GM21576 (cell line): ENCODE results near the gene POU6F1.
"Not testable (repeated sequence)": the region's sequence is repeated elsewhere in the genome, so short reads cannot be mapped to it uniquely, and the experiment has no call there.

Source experiments
- ATAC-seq: cut with Tn5 transposase; IDR thresholded peaks from one replicate; pipeline ENCODE4 v1.9.1; 2021; ENCODE audit warnings: mild to moderate bottlenecking, moderate library complexity; ENCODE audit not compliant: unreplicated experiment

Gene POU6F1, protein sequence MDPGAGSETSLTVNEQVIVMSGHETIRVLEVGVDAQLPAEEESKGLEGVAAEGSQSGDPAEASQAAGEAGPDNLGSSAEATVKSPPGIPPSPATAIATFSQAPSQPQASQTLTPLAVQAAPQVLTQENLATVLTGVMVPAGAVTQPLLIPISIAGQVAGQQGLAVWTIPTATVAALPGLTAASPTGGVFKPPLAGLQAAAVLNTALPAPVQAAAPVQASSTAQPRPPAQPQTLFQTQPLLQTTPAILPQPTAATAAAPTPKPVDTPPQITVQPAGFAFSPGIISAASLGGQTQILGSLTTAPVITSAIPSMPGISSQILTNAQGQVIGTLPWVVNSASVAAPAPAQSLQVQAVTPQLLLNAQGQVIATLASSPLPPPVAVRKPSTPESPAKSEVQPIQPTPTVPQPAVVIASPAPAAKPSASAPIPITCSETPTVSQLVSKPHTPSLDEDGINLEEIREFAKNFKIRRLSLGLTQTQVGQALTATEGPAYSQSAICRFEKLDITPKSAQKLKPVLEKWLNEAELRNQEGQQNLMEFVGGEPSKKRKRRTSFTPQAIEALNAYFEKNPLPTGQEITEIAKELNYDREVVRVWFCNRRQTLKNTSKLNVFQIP

DNA sequence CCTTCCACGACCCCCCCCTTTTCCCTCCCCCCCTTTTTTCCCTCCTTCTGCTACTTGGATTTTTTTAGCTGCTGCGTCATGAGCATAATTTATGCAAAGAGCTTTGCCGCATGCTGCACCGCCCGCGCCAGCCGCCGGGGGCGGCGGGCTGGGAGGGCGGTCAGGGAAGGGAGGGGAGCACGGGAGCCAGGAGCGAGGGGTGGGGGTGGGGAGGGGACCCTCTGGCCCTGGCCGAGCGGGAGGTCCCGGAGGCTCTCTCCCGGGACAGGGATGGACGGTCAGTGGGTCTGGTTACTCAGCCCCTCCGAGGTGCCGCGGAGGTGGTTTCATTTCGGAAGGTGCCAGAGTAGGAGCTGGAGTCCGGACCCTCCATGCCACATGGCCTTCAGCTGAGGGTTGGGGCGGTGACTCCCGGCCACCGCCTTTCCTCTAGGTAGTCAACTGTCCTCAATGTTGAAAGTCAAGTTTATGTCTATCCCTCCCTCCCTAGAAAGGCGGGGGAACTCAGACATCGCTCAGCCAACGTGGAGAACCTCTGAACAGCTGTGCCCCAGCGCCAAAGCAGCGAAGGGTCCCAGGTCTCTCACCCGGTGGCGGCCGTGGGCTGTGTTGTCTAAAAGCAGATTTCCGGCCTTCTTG is at the start of gene POU6F1:
TSS of gene POU6F1 (minus strand) at position 95 of the 639 bp plus-strand sequence. CDS start 11,226 bp downstream, outside the sequence.
- ATAC-seq, result peak; percentile 59

DNA sequence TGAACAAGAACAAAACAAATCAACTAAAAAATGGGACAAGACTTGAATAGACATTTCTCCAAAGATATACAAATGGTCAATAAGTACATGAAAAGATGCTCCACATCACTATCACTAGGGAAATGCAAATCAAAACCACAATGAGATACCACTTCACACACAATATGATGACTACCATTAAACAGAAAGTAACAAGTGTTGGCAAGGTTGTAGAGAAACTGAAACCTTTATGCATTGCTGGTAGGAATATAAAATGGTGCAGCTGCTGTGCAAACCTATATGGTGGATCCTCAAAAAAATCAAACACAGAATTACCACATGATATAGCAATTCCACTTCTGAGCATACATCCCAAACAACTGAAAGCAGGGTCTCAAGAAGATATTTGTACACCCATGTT is 47.2 kb upstream of the POU6F1 start:
- ATAC-seq, result no peak

DNA sequence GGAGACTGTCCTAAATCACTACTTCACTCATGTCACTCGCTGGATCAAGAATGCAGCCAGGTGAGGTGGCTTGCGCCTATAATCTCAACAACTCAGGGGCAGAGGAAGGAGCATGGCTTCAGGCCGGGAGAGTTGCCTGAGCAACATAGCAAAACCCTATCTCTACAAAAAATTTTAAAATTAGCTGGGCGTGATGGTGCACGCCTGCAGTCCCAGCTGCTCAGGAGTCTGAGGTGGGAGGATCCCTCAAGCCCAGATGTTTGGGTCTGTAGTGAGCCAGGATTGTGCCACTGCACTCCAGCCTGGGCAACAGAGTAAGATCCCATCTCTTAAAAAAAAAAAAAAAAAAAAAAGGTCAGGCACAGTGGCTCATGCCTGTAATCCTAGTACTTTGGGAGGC is 46.4 kb upstream of the POU6F1 start:
- ATAC-seq, result no peak

DNA sequence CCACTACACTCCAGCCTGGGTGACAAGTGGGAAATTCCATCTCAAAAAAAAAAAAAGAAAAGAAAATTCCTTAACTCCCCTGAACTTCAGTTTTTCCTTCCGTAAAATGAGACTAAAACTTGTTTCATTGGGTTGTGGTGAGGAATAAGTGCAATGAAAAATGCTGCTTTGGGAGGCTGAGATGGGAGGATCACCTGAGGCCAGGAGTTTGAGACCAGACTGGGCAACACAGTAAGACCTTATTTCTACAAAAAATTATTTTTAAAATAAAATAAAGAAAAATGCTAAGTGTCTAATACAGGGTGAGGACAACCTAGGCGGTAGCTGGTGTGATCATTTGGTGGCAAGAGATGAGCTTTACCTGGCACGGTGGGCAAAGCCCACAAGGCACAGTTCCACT is 45.5 kb upstream of the POU6F1 start:
- ATAC-seq, result no peak

DNA sequence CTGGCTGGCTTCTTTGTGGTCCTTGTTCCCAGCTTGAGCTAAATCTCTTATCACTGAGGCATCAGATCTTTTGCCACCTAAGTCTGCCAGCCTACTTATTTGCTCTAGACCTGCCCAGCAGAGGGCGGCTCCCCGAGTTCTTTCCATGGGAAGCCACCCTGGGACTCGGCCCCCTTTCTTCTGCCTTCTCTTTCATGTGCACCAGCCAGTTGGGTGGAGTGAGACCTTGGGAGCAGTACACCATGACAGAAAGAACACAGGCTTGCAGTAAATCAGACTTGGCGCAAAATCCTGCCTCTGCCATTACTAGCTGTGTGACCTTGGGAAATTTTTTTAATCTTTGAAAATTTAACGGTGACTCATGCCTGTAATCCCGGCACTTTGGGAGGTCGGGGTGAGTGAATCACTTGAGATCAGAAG is 44.9 kb upstream of the POU6F1 start:
- no peak for ATAC-seq

DNA sequence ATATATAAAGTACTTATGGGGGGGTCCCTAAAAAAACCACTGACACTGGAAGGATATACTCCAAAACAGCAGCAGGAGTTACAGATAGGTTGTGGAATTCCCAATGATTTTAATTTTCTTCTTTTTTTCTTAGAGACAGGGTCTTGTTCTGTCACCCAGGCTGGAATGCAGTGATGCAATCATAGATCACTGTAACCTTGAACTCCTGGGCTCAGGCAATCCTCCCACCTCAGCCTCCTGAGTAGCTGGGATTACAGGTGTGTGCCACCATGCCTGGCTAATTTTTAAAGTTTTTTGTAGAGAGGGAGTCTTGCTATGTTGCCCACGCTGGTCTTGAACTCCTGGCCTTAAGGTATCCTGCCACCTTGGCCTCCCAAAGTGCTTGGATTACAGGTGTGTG is 41.7 kb upstream of the POU6F1 start:
- not testable (repeated sequence) for ATAC-seq

DNA sequence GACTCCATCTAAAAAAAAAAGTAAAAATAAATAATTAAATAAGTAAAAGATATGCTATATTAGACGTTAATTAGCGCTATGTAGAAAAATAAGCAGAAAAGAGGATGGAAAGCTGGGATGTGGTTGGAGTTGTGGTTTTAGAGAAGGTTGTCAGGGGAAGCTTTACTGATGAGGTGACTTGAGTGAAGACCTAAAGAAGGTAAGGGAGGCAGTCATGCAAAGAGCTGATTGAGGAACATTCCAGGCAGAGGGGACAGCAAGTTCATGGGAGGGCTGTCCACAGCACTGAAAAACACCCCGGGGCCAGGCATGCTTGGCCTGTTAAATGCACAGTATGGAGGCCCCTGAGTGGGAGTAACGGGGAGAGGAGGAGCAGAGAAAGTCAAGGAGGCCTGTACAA is 36.7 kb upstream of the POU6F1 start:
- ATAC-seq, result no peak

DNA sequence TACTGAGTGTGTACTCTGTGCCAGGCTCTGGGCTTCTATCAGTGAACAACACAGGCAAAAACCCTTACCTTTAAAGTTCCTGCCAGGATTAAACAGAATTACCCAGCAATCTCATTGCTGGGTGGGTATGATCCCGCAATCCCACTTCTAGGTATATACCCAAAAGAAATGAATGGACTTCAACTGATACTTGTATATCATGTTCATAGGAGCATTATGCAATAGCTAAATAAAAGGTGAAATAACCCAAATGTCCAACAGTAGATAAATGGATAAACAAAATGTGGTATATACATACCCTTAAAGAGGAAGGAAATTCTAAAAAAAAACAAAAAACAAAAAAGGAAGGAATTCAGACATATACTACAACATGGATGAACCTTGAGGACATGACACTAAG is 35.4 kb upstream of the POU6F1 start:
- ATAC-seq, result no peak

DNA sequence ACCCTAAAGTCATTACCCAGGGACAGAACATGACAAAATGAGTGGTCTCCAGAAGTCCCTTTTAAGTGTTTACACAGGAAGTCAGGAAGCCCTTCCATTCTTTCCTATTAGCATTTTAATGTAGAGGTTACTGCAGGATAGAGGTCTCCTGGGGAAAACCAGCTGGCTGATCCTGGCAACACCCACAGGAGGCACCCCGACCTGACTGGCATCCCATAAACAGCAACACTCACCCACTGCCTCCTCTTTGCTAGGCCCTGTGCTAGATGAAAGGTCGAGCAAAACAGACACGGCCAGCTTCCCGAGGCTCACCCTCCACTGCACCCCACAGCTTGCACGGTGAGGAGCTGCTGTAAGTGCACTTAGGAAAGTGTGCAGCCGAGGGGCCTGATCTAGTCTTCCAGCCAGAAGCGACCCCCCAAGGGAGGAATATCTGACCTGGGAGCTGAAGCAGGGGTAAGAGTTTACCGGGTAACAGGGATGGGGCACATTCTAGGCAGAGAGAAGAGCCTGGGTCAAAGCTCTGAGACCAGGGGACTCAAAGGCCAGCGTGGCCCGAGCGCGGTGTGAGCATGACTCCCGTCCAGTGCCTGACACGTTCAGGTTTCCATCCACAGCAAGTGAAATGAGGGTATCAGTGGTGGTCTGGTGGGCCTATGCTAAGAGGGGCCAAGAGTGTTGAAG is 29.8 kb upstream of the POU6F1 start:
- ATAC-seq, result no peak

DNA sequence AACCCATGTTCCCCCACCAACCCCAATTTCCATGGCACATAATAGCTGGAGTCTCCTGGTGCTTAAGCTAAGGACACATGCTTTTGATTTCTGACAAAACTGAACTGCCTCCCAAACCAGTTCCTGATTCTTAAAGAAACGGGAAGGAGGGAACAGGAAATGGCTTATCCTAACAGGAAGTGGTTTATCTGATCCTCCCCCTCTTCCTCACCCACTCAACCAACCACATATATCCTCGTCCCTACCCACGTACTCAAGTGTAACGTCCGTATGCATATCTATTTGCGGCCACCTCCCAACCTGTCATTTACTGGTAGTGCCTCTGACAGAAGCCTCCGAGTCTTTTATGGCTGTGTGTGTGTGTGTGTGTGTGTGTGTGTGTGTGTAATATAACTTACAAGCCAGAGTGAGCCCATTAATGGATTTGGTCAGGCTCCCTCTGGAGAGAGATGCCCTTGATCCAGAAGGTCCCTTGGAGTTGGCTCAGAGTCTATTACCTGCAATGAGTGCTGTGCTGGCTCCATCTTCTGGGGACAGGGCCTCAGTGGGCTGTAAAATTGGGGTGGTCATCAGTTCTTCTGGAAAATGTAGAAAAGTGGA is 28.5 kb upstream of the POU6F1 start:
- no peak for ATAC-seq

DNA sequence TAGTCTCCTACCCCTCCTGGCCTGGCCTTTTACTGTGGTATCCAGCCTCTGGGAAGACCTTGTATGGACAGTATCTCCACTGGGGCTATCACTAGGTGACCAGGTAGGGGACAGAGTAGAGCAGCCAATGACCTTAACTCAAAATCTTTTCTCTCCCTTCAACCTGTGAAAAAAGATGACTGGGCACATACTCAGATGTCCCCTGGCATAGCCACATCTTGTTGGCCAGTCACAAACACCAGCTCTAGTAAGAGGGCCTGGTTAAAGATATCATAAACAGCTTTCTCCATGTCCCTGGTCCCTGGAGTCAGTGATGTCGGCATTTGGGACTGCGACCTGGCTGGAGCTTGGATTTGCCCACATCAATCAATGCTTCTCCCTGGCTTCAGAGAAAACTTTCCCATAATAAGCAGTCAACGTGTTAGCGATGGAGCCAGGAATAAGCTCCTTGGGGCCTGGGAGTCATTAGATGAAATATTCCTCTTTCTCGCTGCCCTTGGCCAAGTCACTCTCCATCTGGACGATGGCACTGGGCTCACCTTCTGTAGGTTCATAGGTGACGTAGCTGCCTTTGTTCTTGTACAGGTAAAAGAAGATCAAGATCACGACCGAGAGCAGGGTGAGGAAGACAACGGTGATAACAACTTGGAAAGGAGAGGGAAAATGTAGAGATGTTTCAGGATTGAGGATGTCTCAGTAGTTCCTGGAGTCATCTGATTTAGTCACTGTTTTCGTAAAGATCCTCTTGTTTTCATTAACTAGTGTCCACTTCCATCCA is 27.8 kb upstream of the POU6F1 start:
- no peak for ATAC-seq

DNA sequence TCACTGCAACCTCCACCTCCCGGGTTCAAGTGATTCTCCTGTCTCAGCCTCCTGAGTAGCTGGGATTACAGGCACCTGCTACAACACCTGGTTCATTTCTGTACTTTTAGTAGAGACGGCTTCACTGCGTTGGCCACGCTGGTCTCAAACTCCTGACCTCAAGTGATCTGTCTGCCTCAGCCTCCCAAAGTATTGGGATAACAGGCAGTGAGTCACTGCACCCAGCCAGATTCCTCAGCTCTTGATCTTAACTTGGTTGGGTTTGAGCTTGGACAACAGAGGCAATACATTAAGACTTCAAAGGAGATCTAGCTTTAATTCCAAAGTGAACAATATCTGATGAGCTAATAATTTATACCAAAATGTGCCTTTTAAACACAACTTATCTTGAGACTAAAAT is 26.4 kb upstream of the POU6F1 start:
- ATAC-seq, result no peak

DNA sequence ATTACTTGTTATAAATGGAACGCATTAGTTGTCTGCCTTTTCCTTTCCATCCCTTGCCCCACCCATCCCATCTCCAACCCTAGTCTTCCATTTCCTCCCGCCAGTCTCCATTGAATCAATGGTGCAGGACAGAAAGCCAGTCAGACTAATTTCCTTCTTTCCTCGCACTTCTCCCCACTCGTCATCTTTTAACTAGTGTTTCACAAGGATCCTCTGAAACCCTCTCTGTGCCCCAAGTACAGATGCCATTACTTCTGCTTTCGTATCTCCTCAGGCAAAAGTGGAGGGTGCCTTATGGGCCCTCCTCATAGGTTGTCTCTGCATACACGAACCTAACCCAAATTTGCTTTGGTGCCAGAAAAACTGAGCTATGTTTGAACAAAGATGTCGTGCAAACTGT is 25.0 kb upstream of the POU6F1 start:
- ATAC-seq, result no peak

DNA sequence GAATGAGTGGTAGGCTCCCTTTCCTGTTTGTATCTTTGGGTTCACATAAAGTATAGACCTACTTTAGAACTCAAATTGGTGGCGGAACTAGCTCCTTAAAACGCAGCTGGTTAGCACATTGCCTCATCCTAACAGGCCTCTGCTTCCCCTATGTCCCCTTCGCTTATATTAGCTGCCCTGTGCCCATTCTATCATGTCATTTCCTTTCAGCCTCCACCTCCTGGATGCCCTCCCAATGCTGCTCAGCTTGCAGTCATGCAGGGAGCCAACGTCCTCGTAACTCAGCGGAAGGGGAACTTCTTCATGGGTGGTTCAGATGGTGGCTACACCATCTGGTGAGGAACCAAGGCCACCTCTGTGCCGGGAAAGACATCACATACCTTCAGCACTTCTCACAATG is 24.3 kb upstream of the POU6F1 start:
- no peak for ATAC-seq

DNA sequence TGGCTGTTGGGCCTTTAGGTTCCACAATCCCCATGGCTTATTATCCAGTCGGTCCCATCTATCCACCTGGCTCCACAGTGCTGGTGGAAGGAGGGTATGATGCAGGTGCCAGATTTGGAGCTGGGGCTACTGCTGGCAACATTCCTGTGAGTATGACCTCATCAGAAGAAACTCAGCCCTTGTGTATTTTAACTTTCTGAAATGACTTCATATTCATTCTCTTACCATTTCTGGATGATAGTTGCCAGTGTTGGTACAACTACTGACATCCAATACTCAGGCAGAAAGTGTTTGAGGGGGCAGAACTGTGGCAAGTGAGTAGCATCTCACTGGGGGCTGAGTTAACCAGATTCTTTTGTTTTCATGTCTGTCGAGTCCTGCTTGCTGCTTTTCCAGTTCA is 23.1 kb upstream of the POU6F1 start:
- no peak for ATAC-seq

DNA sequence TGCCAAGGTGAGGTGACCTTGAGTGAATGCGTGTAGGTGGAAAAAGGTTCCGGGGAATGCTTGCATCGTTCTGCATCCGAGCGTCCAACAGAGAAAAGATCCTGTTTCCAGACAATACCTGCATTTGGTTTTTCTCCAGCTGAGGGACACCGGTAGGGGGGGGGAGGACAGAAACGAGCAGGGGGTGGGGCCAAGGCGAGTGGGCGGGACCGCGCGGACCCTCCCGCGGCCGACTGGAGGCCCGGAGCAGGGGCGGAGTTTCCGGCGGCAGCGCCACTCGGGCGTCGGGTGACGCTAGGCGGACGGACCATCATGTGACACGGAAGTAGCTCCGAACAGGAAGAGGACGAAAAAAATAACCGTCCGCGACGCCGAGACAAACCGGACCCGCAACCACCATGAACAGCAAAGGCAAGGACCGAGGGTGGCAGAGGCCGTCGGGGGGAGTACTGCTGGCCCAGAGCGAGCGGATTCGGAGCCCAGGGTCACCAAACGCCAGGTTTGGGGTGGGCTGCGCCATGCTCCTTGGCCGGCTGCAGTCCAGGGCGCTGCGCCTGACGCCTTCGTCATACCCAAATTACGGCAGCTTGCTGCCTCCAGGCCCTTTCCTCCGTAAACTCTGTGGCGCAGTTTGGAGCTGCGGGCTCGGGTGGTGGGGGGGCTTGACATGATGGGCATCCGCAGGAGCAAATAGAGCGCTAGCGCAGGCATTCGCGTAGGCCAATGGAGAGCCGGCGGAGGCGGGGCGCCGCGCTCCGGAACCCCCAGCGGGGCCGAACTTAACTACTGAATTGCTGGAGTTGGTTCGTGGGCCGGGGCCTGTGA is 20.9 kb upstream of the POU6F1 start, which contains the start of gene DAZAP2:
TSS of gene DAZAP2 (plus strand) at position 317 of the 825 bp plus-strand sequence. CDS start at position 399, 82 bp downstream.
- ATAC-seq, result peak; percentile 85

DNA sequence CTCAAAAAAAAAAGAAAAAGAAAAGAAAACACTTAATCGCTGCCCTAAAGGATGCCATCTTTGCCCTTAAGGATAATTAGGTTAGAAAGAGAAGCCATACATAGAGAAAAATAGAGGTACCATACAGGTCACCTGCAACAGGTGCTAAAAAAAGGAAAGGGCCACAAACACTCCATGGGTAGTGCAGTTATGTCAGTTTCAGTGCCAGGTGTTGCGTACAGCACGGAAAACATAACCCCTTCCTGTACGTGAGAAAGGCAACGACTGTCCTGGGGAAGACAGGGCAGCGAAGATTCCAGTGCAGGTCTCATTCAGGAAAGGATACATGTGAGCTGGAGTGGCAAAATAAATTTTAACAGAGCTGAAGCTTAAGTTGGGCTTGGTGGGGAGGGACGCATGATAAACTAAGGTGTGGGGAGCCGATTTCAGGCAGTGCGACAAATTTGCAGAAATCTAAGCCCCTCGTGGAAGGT is 20.2 kb upstream of the POU6F1 start:
- ATAC-seq, result peak; percentile 5

DNA sequence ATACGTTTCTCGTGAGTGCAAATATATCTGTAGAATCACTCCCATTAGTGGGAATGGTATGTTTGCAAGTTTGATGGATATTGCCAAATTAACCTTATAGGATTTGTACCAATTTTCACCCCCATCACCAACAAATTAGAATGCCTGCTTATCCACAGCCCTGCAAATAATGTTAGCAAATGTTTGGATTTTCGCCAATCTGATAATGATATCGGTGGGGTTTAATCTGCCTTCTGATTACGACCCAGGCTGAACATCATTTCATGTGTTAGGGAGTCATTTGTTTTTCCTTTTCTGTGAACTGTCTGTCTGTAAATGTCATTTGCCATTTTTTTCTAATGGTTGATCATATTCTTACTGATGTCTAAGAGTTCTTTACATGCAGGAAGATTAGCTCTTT is 16.7 kb upstream of the POU6F1 start:
- ATAC-seq, result no peak

DNA sequence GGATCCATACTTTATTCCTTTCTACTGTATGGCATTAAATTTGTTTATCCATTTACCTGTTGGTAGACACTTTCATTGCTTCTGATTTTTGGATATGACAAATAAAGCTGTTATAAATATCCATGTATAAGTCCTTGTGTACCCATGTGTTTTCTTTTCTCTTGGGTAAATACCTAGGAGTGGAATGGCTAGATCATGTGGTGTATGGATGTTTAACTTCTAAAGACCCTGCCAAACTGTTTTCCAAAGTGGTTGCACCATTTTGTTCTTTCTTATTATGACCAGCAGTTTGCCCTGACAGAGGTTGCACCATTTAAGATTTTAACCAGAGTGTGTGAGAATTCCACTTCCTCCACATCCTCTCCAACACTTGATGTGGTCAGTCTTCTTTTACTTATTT is 14.8 kb upstream of the POU6F1 start:
- no peak for ATAC-seq
